ENCODE data around the gene LCN6.

GRCh38 chr9:136728080-136728547, 20.2 kb downstream of the LCN6 start:
- TF ChIP-seq CTCF (IDR thresholded peaks at IDR 0.05; ENCODE audit: insufficient read depth, low read length, poor library complexity, severe bottlenecking) (peak; percentile 78), EZH2phosphoT487 (conservative IDR thresholded peaks at IDR 0.05; ENCODE audit: low read length) (no peak)

Measured in SU-DHL-6 (cell line).